Activated naive CD4-positive, alpha-beta T cell treated with anti-CD3 and anti-CD28 coated beads for 36 hours (primary cell): ENCODE data around the gene RUFY1. TPM values are rescaled to one million over a fixed set of nuclear protein-coding genes. Genes with fewer than 3 reads are reported as not detected.
"Not testable (repeated sequence)": the region's sequence is repeated elsewhere in the genome, so short reads cannot be mapped to it uniquely, and the experiment has no call there.

Experiments
- CTCF ChIA-PET: fragments of 350-600 bp; sonication (Branson Sonifier 250); formaldehyde crosslinking; loops from one replicate; lab custom pipeline; 2021; ENCODE audit warnings: antibody characterized with exemption; lab: Charles Lee
- DNase-seq: peaks from one replicate; pipeline ENCODE4 v3.0.0-alpha.2; 2020
- H3K27ac Mint-ChIP-seq: one replicate; pipeline ENCODE4 v1.8.0; 2021; ENCODE audit warnings: mild to moderate bottlenecking, mixed read lengths
- H3K27me3 Mint-ChIP-seq: one replicate; pipeline ENCODE4 v1.8.0; 2021; ENCODE audit warnings: low read depth, mixed read lengths
- H3K36me3 Mint-ChIP-seq: one replicate; pipeline ENCODE4 v1.8.0; 2021; ENCODE audit warnings: low read depth, mixed read lengths
- H3K4me1 Mint-ChIP-seq: one replicate; pipeline ENCODE4 v1.8.0; 2021; ENCODE audit warnings: low read depth, mixed read lengths
- H3K4me3 Mint-ChIP-seq: one replicate; pipeline ENCODE4 v1.8.0; 2021; ENCODE audit warnings: mild to moderate bottlenecking, moderate library complexity, mixed read lengths
- H3K9me3 Mint-ChIP-seq: one replicate; pipeline ENCODE4 v1.8.0; 2021; ENCODE audit warnings: mixed read lengths
- intact Hi-C: fragments of 100-400 bp; cut with micrococcal nuclease; formaldehyde crosslinking; loops from one replicate; pipeline ENCODE4 v1.15.1; 2023
- total RNA-seq, 2 experiments: library from RNA; stranded (reverse); gene quantifications; one replicate each; pipeline ENCODE4 v1.2.3, GENCODE V29; 2021

Gene RUFY1
- total RNA-seq, 2 experiments from 2014 or later = 27.8 to 31.0 TPM

GRCh38 chr5:179641745-179642144 lies 91.4 kb downstream of the RUFY1 start:
- H3K36me3 Mint-ChIP-seq, DNase-seq, H3K4me1 Mint-ChIP-seq, H3K27me3 Mint-ChIP-seq, H3K27ac Mint-ChIP-seq, intact Hi-C loops, H3K4me3 Mint-ChIP-seq, CTCF ChIA-PET, H3K9me3 Mint-ChIP-seq: not testable (repeated sequence)

GRCh38 chr5:179642626-179643025 lies 92.3 kb downstream of the RUFY1 start:
- H3K4me3 Mint-ChIP-seq, H3K27me3 Mint-ChIP-seq, H3K36me3 Mint-ChIP-seq, H3K4me1 Mint-ChIP-seq, DNase-seq, CTCF ChIA-PET, intact Hi-C loops, H3K9me3 Mint-ChIP-seq, H3K27ac Mint-ChIP-seq: not testable (repeated sequence)

- H3K4me3 Mint-ChIP-seq, H3K27ac Mint-ChIP-seq, DNase-seq, CTCF ChIA-PET, H3K4me1 Mint-ChIP-seq, H3K9me3 Mint-ChIP-seq, H3K36me3 Mint-ChIP-seq, H3K27me3 Mint-ChIP-seq, intact Hi-C loops: not testable (repeated sequence)
These were observed 93.0 kb downstream of the RUFY1 start for GRCh38 chr5:179643141-179643920.

- DNase-seq, H3K27ac Mint-ChIP-seq, CTCF ChIA-PET, H3K4me1 Mint-ChIP-seq, H3K27me3 Mint-ChIP-seq, H3K36me3 Mint-ChIP-seq, H3K4me3 Mint-ChIP-seq, H3K9me3 Mint-ChIP-seq, intact Hi-C loops: not testable (repeated sequence)
These were observed 94.4 kb downstream of the RUFY1 start for GRCh38 chr5:179644766-179645165.

GRCh38 chr5:179648410-179648809 lies 98.1 kb downstream of the RUFY1 start:
- intact Hi-C loops = no loop called here
- Mint-ChIP-seq H3K36me3 (no peaks in the 10 kb centered on the region), H3K4me1 (no peaks in the 10 kb centered on the region), H3K9me3 (no peaks in the 10 kb centered on the region), H3K27ac (no peak overlapping the region), H3K27me3 (no peaks in the 10 kb centered on the region), H3K4me3 (no peak overlapping the region)
- DNase-seq = no peak
- CTCF ChIA-PET = no interaction called here

GRCh38 chr5:179649166-179649703 lies 98.9 kb downstream of the RUFY1 start:
- H3K36me3 Mint-ChIP-seq, H3K27me3 Mint-ChIP-seq, CTCF ChIA-PET, H3K9me3 Mint-ChIP-seq, H3K4me3 Mint-ChIP-seq, H3K27ac Mint-ChIP-seq, intact Hi-C loops, H3K4me1 Mint-ChIP-seq, DNase-seq: not testable (repeated sequence)

- H3K4me3 Mint-ChIP-seq, H3K9me3 Mint-ChIP-seq, DNase-seq, H3K36me3 Mint-ChIP-seq, H3K27me3 Mint-ChIP-seq, CTCF ChIA-PET, H3K4me1 Mint-ChIP-seq, H3K27ac Mint-ChIP-seq, intact Hi-C loops: not testable (repeated sequence)
These were observed 99.9 kb downstream of the RUFY1 start for GRCh38 chr5:179650245-179650644.

GRCh38 chr5:179653135-179653534 lies 102.8 kb downstream of the RUFY1 start:
- H3K27ac Mint-ChIP-seq, H3K36me3 Mint-ChIP-seq, H3K27me3 Mint-ChIP-seq, H3K4me1 Mint-ChIP-seq, DNase-seq, H3K9me3 Mint-ChIP-seq, H3K4me3 Mint-ChIP-seq, intact Hi-C loops, CTCF ChIA-PET: not testable (repeated sequence)

- H3K36me3 Mint-ChIP-seq, CTCF ChIA-PET, H3K27me3 Mint-ChIP-seq, DNase-seq, H3K27ac Mint-ChIP-seq, H3K9me3 Mint-ChIP-seq, H3K4me1 Mint-ChIP-seq, H3K4me3 Mint-ChIP-seq: not testable (repeated sequence)
- intact Hi-C loops = loop anchor here (1.0 kb wide), 1 partner anchor 21 kb away; no protein-coding TSS in a partner anchor
These were observed 107.2 kb downstream of the RUFY1 start for GRCh38 chr5:179657302-179658178.

- intact Hi-C loops = loop anchor here (1.0 kb wide), 1 partner anchor 20 kb away; no protein-coding TSS in a partner anchor
- not testable (repeated sequence) for H3K4me1 Mint-ChIP-seq, H3K36me3 Mint-ChIP-seq, H3K27ac Mint-ChIP-seq, H3K9me3 Mint-ChIP-seq, H3K27me3 Mint-ChIP-seq
- DNase-seq = peak; percentile 9
- CTCF ChIA-PET = interaction anchor here (0.7 kb wide), 1 partner anchor 267 kb away, joined by 3 read pairs; no protein-coding TSS in a partner anchor
- peak overlapping the region; percentile 70 for H3K4me3 Mint-ChIP-seq
These were observed 108.0 kb downstream of the RUFY1 start for GRCh38 chr5:179658179-179658856.
